Esophagus mucosa (tissue), 1 donor: ENCODE measurements around the gene RAP1GDS1. TPM values are rescaled to one million over a fixed set of nuclear protein-coding genes. Genes with fewer than 3 reads are reported as not detected.

ENCODE experiments used
- ATAC-seq: fragments of 200-7000 bp; cut with Tn5 transposase; one replicate; pipeline ENCODE4 v1.9.1; 2020
- total RNA-seq: library from RNA; stranded (reverse); gene quantifications from one replicate; pipeline ENCODE4 v1.2.4, GENCODE V29; 2023
- donor health status: DM: yes; HTN: yes; CAD: no.

RAP1GDS1 gene
- total RNA-seq, 1 donor from 2014 or later = 36.5 TPM

DNA sequence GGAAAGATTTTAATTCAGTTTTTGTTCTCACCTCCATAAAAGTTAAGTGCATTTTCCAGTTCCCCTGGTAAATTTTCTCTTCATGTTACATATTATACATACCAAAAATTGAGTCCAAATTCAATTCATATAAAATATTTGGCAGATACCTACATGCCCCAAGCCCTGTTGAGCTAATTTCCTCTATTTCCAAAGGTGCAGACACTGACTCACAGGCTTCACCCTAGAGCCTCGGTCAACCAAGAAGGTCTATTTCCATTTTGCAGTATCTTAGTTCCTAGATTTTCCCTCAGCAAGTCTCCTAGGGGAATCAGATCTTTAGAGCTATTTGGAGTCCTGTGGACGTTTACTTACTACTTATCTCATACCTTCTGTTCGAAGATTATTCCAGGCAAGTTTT is 222.8 kb downstream of the RAP1GDS1 start:
- peak; percentile 63 for ATAC-seq

- ATAC-seq = no peak
Observed at GRCh38 chr4:98485816-98486345, 224.7 kb downstream of the RAP1GDS1 start.

- no peak for ATAC-seq
Observed at GRCh38 chr4:98490251-98490650, 229.1 kb downstream of the RAP1GDS1 start.

- ATAC-seq = peak; percentile 22
Observed at GRCh38 chr4:98491899-98492559, 230.8 kb downstream of the RAP1GDS1 start.

DNA sequence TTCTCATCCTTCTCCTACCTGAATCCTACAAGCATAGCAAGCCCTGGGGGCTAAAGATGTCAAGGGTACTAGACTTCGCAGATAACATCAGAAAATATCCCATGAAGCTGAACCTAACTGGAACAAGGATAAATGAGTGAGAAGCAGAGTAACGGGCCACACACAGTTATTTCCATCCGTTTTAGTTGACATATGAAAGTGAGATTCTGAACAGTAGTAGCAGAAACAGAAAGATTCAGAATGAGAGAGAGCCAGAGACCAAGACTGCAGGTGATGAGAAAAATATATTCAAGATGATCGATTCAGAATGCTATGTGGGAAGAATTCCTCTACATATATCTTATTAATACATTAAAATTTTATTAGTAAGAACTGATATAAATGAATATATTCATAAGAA is 232.1 kb downstream of the RAP1GDS1 start:
- no peak for ATAC-seq

Other genes with a start within 250 kb of the RAP1GDS1 start
- gene STPG2, start 117.9 kb upstream of the RAP1GDS1 start, total RNA-seq = 0.20 TPM